SK-N-MC (cell line): ENCODE results near the gene HNRNPDL.

Experiments used
- EZH2 ChIP-seq: fragments of 200-600 bp; sonication (generic); IDR thresholded peaks from one replicate; pipeline ENCODE4 v1.6.1; 2017; ENCODE audit warnings: antibody characterized with exemption
- FOXP2 ChIP-seq: optimal IDR thresholded peaks from 2 replicates; pipeline ENCODE3; 2011; ENCODE audit warnings: mild to moderate bottlenecking, moderate library complexity; ENCODE audit not compliant: insufficient read depth; ENCODE audit errors: extremely low read length, control extremely low read depth
- POLR2AphosphoS5 ChIP-seq: IDR thresholded peaks from 2 replicates; pipeline ENCODE4 v1.6.1; 2012; ENCODE audit warnings: mild to moderate bottlenecking, low read depth, low read length, borderline replicate concordance

GRCh38 chr4:82467471-82467870, 37.2 kb upstream of the HNRNPDL start:
- no peak for TF ChIP-seq EZH2
- no peak for TF ChIP-seq POLR2AphosphoS5
- no peak for TF ChIP-seq FOXP2
